Measurements from ENCODE around the gene MANSC4. TPM values are rescaled to one million over a fixed set of nuclear protein-coding genes. Genes with fewer than 3 reads are reported as not detected.
"Not testable (repeated sequence)": the region's sequence is repeated elsewhere in the genome, so short reads cannot be mapped to it uniquely, and the experiment has no call there.

MANSC4 gene
- total RNA-seq, 1 donor from 2014 or later: not detected

GRCh38 chr12:27756670-27757195, 23.3 kb downstream of the MANSC4 start:
- DNase-seq (ENCODE audit: extremely low read depth, low read depth, low spot score): no peak

- no peak for DNase-seq (ENCODE audit: extremely low read depth, low read depth, low spot score)
These were observed 25.2 kb downstream of the MANSC4 start for GRCh38 chr12:27754795-27755194.

- DNase-seq (ENCODE audit: extremely low read depth, low read depth, low spot score): no peak
These were observed 28.5 kb downstream of the MANSC4 start for GRCh38 chr12:27751386-27752047.

- DNase-seq (ENCODE audit: extremely low read depth, low read depth, low spot score): no peak
These were observed 32.8 kb downstream of the MANSC4 start for GRCh38 chr12:27747111-27747820.

GRCh38 chr12:27745734-27746133, 34.3 kb downstream of the MANSC4 start:
- not testable (repeated sequence) for DNase-seq (ENCODE audit: extremely low read depth, low read depth, low spot score)

- no peak for DNase-seq (ENCODE audit: extremely low read depth, low read depth, low spot score)
These were observed 36.4 kb downstream of the MANSC4 start for GRCh38 chr12:27743601-27744000.

- not testable (repeated sequence) for DNase-seq (ENCODE audit: extremely low read depth, low read depth, low spot score)
These were observed 45.7 kb downstream of the MANSC4 start for GRCh38 chr12:27734321-27734720.

- DNase-seq (ENCODE audit: extremely low read depth, low read depth, low spot score): no peak
These were observed 46.2 kb downstream of the MANSC4 start for GRCh38 chr12:27733791-27734190.

- DNase-seq (ENCODE audit: extremely low read depth, low read depth, low spot score): no peak
These were observed 46.9 kb downstream of the MANSC4 start for GRCh38 chr12:27733052-27733656.

- no peak for DNase-seq (ENCODE audit: extremely low read depth, low read depth, low spot score)
These were observed 47.8 kb downstream of the MANSC4 start for GRCh38 chr12:27732281-27732680.

GRCh38 chr12:27730097-27730588, 49.9 kb downstream of the MANSC4 start:
- DNase-seq (ENCODE audit: extremely low read depth, low read depth, low spot score): no peak

- no peak for DNase-seq (ENCODE audit: extremely low read depth, low read depth, low spot score)
These were observed 56.8 kb downstream of the MANSC4 start for GRCh38 chr12:27723212-27723611.

Other genes with a start within 250 kb of the MANSC4 start
- gene REP15, start 83.8 kb downstream of the MANSC4 start, total RNA-seq: 2.0 and 3.3 TPM in 2 replicates
- gene MRPS35, start 69.4 kb downstream of the MANSC4 start, total RNA-seq: 41.3 and 42.6 TPM in 2 replicates
- 16.8 and 31.2 TPM in 2 replicates for gene KLHL42, start within 50 bp of the MANSC4 start, total RNA-seq
- gene PTHLH, start 192.5 kb upstream of the MANSC4 start, total RNA-seq: 1.4 and 5.0 TPM in 2 replicates